GM12874 (cell line): Measurements from ENCODE around the gene FOXP1.

Experiments
- TF ChIP-seq, protein P1 (sequence below): IDR thresholded peaks from 2 replicates; pipeline ENCODE4 v1.5.1; 2011; ENCODE audit warnings: low read depth, mild to moderate bottlenecking, control low read depth, low read length, moderate library complexity; ENCODE audit not compliant: insufficient read depth

FOXP1 gene

DNA sequence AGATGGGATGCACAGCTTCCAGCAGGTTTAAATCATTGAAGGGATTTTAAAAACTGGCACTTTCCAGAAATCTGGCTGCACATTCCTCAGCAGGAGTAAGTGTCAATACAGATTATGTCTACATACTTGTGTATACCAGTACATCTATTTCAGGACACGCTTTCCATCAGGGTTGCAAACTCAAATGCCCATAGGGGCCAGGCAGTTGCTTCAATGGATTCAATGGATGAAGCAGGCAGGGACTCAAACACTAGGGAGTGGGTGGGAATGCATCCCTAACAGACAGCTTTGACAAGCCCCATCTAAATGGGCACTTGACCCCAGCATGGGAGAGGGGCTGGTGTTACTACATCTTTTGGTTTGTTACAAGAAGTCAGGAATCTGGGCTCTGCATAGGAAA is 136.8 kb downstream of the FOXP1 start:
- TF ChIP-seq, protein P1, sequence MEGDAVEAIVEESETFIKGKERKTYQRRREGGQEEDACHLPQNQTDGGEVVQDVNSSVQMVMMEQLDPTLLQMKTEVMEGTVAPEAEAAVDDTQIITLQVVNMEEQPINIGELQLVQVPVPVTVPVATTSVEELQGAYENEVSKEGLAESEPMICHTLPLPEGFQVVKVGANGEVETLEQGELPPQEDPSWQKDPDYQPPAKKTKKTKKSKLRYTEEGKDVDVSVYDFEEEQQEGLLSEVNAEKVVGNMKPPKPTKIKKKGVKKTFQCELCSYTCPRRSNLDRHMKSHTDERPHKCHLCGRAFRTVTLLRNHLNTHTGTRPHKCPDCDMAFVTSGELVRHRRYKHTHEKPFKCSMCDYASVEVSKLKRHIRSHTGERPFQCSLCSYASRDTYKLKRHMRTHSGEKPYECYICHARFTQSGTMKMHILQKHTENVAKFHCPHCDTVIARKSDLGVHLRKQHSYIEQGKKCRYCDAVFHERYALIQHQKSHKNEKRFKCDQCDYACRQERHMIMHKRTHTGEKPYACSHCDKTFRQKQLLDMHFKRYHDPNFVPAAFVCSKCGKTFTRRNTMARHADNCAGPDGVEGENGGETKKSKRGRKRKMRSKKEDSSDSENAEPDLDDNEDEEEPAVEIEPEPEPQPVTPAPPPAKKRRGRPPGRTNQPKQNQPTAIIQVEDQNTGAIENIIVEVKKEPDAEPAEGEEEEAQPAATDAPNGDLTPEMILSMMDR, result no peak

DNA sequence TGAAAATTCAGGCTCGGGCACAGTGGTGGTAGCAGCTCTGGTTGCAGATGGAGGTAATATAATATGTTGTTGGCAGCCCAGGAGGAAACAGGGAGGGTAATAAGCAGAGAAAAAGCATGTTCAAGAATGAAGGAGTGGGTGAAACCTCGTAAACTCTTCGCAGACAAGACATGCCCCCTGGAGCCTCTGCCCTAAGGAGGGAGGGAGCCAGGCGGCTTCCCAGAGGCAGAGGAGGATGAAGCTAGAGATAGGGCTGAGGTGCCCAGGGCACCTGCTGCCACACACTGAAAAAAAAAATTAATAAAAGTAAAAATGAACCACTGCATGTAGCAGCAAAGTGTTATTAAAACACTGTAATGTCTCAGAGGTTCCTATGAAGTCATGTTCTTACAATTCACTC is 137.3 kb downstream of the FOXP1 start:
- TF ChIP-seq, protein P1, result no peak

DNA sequence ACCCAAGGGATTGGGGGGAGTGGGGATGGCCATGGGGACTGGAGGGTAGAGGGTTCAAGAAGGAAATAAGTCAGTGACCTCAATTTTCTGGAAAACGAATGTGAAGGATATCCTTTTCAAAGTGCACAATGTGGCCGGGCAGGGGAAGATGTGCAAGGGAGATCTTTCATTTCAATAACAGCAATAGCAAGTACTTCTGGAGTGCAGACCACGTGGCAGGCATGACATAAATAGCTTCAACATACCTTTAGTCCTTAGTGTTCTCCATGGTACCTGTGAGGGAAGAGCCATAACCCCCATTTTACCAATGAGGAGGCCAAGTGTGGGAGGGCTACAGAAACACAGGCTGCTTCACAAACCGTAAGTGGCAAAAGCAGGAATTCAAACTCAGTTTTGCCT is 138.7 kb downstream of the FOXP1 start:
- TF ChIP-seq, protein P1, result no peak

DNA sequence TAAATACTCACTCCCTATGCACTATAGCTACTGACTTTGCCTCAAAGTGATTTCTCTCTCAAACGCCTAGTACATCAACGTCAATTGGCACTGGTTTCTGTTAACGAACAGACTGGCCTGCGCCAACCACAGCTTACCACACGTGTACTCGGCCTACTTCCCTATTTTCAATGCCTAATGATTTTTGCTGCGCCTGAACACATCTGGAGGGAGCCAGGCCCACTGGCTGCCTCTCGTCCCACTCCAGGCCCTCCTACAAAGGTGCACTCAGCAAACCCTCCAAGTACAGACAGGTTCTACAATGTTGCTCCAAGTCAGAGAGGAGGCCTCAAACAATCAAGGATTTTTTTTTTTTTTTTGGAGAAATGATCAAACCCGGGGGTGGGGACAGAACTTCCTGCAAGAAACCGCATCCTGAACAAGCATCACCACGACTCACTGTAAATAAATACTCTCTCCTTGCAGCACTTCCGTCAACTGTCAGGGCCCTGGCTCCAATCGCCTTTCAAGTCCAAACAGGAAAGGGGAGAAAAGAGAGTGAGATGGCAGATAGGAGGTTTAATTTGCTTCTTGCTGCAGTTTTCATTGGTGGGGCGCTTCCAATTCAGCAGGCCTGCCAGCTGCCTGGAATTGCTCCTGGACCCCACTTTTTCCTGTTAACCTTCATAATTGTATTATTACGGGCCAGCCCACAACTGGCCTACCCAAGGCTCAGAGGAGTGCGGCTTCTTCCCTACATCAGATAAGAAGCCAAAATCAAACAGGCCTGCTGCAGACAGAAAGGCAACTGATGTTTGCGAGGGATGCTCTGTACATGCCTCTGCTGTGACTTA is 139.3 kb downstream of the FOXP1 start:
- TF ChIP-seq, protein P1, result no peak

DNA sequence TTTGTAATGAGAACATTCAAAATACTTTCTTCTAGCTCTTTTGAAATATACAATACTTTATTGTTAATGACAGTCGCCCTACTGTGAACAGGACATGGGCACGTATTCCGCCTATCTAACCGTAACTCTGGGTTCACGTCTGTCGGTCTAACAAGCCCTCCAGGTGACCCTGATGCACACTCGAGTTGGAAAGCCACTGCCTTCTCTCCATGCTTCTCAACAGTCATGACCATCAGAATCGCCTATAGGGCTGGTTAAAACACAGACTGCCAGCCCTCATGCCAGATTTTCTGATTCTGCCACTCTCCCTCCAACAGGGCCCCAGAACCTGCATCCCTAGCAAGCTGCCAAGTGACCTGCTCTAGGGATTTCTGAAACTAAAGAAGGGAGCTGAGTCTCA is 140.2 kb downstream of the FOXP1 start:
- TF ChIP-seq, protein P1, result no peak

DNA sequence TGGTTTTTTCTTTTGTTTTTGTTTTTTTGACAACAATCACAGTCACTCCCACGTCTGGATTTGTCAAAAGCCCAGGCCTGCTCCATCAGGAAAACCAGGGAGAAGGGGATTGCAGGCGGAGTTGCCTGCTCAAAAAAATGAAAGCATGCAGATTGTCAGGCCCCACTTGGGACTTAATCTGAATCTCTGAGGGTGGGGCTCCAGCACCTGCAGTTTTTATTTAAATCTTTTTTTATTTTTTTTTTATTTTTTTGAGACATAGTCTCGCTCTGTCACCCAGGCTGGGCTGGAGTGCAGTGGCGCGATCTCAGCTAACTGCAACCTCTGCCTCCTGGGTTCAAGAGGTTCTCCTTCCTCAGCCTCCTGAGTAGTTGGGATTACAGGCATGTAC is 140.9 kb downstream of the FOXP1 start:
- TF ChIP-seq, protein P1, result no peak

DNA sequence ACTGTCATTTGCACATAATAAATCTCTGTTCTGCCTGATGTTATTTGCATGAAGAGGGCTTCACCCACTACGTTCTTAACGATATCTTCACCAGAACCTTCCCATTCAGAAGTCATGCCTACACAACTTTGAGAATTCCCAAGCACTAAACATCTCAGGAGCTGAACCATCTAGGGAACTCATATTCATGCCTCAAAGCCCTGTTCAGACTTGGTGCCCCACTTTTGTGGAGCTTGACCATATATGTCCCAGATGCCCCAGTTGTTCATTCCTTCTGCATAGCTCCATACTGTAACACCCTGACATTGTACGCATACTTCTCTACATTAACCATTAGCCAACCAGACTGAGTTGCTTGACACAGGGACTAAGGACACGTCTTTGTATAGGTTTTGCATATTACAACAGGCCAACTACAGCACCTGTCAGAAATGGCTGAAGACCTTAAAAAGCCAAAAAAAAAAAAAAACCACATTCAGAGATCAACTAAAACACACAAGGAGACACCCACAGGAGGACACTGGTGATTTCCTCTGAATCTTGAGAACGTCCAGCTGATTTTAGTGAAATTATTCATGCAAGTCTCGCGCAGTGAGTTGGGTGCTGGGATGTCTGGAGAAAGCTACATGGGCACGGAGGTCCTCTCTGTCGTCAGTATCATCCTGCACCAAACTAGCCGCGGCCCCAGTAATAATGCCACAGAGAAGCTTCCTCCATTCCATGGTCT is 141.4 kb downstream of the FOXP1 start:
- TF ChIP-seq, protein P1, result no peak
